ENCODE measurements around the gene MRPL24.

MRPL24 gene

GRCh38 chr1:156786640-156787039, 45.8 kb upstream of the MRPL24 start:
- no peaks in the 10 kb centered on the region for H3F3A ChIP-seq (ENCODE audit: control insufficient read depth, insufficient read depth)
- H3K27me3 ChIP-seq (ENCODE audit: control insufficient read depth, low read length) = no peaks in the 10 kb centered on the region
- H3K27ac ChIP-seq (ENCODE audit: low read depth, low read length) = no peak overlapping the region
- H3K4me1 ChIP-seq (ENCODE audit: control insufficient read depth, low read length) = no peaks in the 10 kb centered on the region
- no peaks in the 10 kb centered on the region for H3K9me3 ChIP-seq (ENCODE audit: control insufficient read depth, insufficient read depth, low read length)
- no peaks in the 10 kb centered on the region for H3K9me2 ChIP-seq (replicated peaks; ENCODE audit: control insufficient read depth, low read length)
- H3K4me2 ChIP-seq (ENCODE audit: low read length) = no peak overlapping the region
- peaks cover 24% of the 10 kb centered on the region for H3K79me2 ChIP-seq (ENCODE audit: control insufficient read depth, low read length)
- no peak overlapping the region for H3K4me3 ChIP-seq (ENCODE audit: low read length)
- H4K20me1 ChIP-seq (ENCODE audit: control insufficient read depth, insufficient read depth, low read depth, low read length) = no peaks in the 10 kb centered on the region; the same call in 1 of the 2 replicates
- no peak for TF ChIP-seq EZH2phosphoT487 (IDR thresholded peaks at IDR 0.05; ENCODE audit: borderline replicate concordance, low read length)
- TF ChIP-seq, protein P1, sequence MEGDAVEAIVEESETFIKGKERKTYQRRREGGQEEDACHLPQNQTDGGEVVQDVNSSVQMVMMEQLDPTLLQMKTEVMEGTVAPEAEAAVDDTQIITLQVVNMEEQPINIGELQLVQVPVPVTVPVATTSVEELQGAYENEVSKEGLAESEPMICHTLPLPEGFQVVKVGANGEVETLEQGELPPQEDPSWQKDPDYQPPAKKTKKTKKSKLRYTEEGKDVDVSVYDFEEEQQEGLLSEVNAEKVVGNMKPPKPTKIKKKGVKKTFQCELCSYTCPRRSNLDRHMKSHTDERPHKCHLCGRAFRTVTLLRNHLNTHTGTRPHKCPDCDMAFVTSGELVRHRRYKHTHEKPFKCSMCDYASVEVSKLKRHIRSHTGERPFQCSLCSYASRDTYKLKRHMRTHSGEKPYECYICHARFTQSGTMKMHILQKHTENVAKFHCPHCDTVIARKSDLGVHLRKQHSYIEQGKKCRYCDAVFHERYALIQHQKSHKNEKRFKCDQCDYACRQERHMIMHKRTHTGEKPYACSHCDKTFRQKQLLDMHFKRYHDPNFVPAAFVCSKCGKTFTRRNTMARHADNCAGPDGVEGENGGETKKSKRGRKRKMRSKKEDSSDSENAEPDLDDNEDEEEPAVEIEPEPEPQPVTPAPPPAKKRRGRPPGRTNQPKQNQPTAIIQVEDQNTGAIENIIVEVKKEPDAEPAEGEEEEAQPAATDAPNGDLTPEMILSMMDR (IDR thresholded peaks at IDR 0.05; ENCODE audit: low read depth, low read length, poor library complexity, severe bottlenecking) = no peak
- H3K36me3 ChIP-seq (ENCODE audit: control insufficient read depth, low read length) = peaks cover 72% of the 10 kb centered on the region

DNA sequence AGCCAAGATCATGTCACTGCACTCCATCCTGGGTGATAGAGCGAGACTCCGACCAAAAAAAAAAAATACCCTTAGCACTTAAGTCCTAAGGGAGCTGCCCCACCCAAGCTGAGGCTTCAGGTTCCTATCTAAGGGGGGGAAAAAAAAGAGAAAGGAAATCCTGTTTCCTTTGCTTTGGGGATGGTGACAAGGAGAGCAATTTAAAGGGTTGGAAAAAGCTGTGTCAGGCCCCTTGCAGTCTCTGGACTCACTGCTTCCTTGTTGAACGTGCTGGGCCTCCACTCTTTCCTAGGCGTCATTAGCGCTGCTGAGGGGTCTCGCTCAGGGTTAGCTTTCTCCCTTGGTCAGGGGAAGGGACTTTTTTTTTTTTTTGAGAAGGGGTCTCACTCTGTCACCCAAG, 44.6 kb upstream of the MRPL24 start:
- H3K79me2 ChIP-seq (ENCODE audit: control insufficient read depth, low read length) = peaks cover 36% of the 10 kb centered on the region

DNA sequence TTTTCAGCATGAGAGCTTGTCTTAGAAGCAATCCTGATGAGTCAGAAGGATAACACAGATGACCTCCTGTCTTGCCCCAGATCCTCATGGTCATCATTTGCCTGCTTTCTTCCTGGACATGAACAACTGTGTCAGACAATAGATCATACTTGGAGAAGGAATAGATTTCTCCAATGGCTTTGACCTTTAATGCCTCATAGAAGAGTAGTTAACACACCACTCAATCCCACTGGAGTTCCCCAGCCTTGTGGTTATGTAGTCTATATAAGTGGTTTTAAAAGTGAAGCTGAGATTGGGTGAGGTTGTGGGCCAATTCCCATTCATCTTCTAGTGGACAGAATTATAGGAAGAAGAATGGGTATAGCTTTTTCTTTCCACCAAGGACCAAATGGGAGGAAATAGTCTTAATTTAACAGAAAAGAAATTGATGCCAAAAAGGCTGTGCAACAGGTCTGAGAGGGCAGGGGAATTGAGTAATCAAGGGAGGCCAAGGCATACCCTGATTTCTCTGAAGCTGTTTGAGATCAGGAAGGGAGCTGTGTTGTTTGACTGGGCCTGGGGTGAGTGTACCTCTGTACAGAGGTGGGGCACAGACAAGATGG, 40.8 kb upstream of the MRPL24 start:
- H3K9me3 ChIP-seq (ENCODE audit: control insufficient read depth, insufficient read depth, low read length) = no peaks in the 10 kb centered on the region
- H3K36me3 ChIP-seq (ENCODE audit: control insufficient read depth, low read length) = peaks cover 61% of the 10 kb centered on the region
- 0 out of 2 replicates have a peak, but pooled peaks cover 5% of the 10 kb centered on the region for H3K4me1 ChIP-seq (ENCODE audit: control insufficient read depth, low read length)
- peaks cover 63% of the 10 kb centered on the region for H3K79me2 ChIP-seq (ENCODE audit: control insufficient read depth, low read length)
- H3K4me2 ChIP-seq (ENCODE audit: low read length) = no peak overlapping the region
- no peak overlapping the region for H3K27ac ChIP-seq (ENCODE audit: low read depth, low read length)
- H3K9me2 ChIP-seq (replicated peaks; ENCODE audit: control insufficient read depth, low read length) = no peaks in the 10 kb centered on the region
- peaks cover 7% of the 10 kb centered on the region; the same call in 1 of the 2 replicates for H4K20me1 ChIP-seq (ENCODE audit: control insufficient read depth, insufficient read depth, low read depth, low read length)
- no peaks in the 10 kb centered on the region for H3K27me3 ChIP-seq (ENCODE audit: control insufficient read depth, low read length)
- no peak for TF ChIP-seq EZH2phosphoT487 (IDR thresholded peaks at IDR 0.05; ENCODE audit: borderline replicate concordance, low read length)
- TF ChIP-seq, protein P1 (IDR thresholded peaks at IDR 0.05; ENCODE audit: low read depth, low read length, poor library complexity, severe bottlenecking) = no peak
- H3F3A ChIP-seq (ENCODE audit: control insufficient read depth, insufficient read depth) = 0 out of 2 replicates have a peak, but pooled peaks cover 2% of the 10 kb centered on the region
- no peak overlapping the region for H3K4me3 ChIP-seq (ENCODE audit: low read length)

More for the DNA sequence above, 44.6 kb upstream of the MRPL24 start:
- no peaks in the 10 kb centered on the region for H3F3A ChIP-seq (ENCODE audit: control insufficient read depth, insufficient read depth)
- peaks cover 70% of the 10 kb centered on the region for H3K36me3 ChIP-seq (ENCODE audit: control insufficient read depth, low read length)
- H3K27me3 ChIP-seq (ENCODE audit: control insufficient read depth, low read length) = no peaks in the 10 kb centered on the region
- no peak overlapping the region for H3K4me2 ChIP-seq (ENCODE audit: low read length)
- no peak overlapping the region for H3K4me3 ChIP-seq (ENCODE audit: low read length)
- H3K27ac ChIP-seq (ENCODE audit: low read depth, low read length) = no peak overlapping the region
- no peak for TF ChIP-seq EZH2phosphoT487 (IDR thresholded peaks at IDR 0.05; ENCODE audit: borderline replicate concordance, low read length)
- TF ChIP-seq, protein P1 (IDR thresholded peaks at IDR 0.05; ENCODE audit: low read depth, low read length, poor library complexity, severe bottlenecking) = no peak
- H3K4me1 ChIP-seq (ENCODE audit: control insufficient read depth, low read length) = no peaks in the 10 kb centered on the region
- H3K9me3 ChIP-seq (ENCODE audit: control insufficient read depth, insufficient read depth, low read length) = no peaks in the 10 kb centered on the region
- no peaks in the 10 kb centered on the region for H3K9me2 ChIP-seq (replicated peaks; ENCODE audit: control insufficient read depth, low read length)
- no peaks in the 10 kb centered on the region for H4K20me1 ChIP-seq (ENCODE audit: control insufficient read depth, insufficient read depth, low read depth, low read length)
